GM12878 (cell line): ENCODE results near the gene IP6K3. TPM values are rescaled to one million over a fixed set of nuclear protein-coding genes. Genes with fewer than 3 reads are reported as not detected.

Experiments used
- ATAC-seq: fragments of 200-7000 bp; cut with Tn5 transposase; 3 replicates; pipeline ENCODE4 v1.9.1; 2020; ENCODE audit warnings: mild to moderate bottlenecking, moderate library complexity
- BruUV-seq: library from RNA; stranded (reverse); fragments of 400-500 nt; replicated peaks from 2 replicates; lab custom pipeline; 2021; lab: Mats Ljungman, UMichigan
- CTCF ChIA-PET: fragments of 300-600 bp; sonication (Branson Sonifier 250); formaldehyde crosslinking; extraction: SDS; loops from one replicate; lab custom pipeline; 2021; ENCODE audit warnings: inconsistent platforms; lab: Yijun Ruan, JAX
- POLR2A ChIA-PET: fragments of 350-600 bp; formaldehyde crosslinking; extraction: SDS; loops from one replicate; lab custom pipeline; 2021; ENCODE audit warnings: inconsistent platforms; lab: Charles Lee
- RAD21 ChIA-PET: fragments of 300-600 bp; sonication (Branson Sonifier 250); formaldehyde crosslinking; loops from one replicate; lab custom pipeline; 2023; ENCODE audit warnings: antibody characterized with exemption; ENCODE audit not compliant: unreplicated experiment; lab: Charles Lee
- SMC1A ChIA-PET: fragments of 300-600 bp; sonication (Branson Sonifier 250); formaldehyde crosslinking; loops from one replicate; lab custom pipeline; 2023; ENCODE audit not compliant: unreplicated experiment, uncharacterized antibody; lab: Charles Lee
- DNase-seq: peaks from one replicate; pipeline ENCODE4 v3.0.0-alpha.2; 2011; ENCODE audit warnings: low read depth, low spot score
- FAIRE-seq: peaks from 3 replicates; lab custom pipeline; 2011; peaks lifted over from hg19 to GRCh38; lab: Jason Lieb, UNC
- H2AFZ ChIP-seq: 2 replicates; pipeline ENCODE4 v1.6.0; 2011; ENCODE audit warnings: low read depth, low read length, control low read depth; ENCODE audit not compliant: control insufficient read depth
- H3K27ac ChIP-seq: 2 replicates; pipeline ENCODE4 v1.5.1; 2011; ENCODE audit warnings: control low read depth; ENCODE audit not compliant: control insufficient read depth, insufficient read depth
- H3K27me3 ChIP-seq, 2 experiments: replicated peaks in 1 of 2; 2 replicates each; pipeline versions ENCODE4 v1.6.0 to v1.6.1; 2011; ENCODE audit warnings: low read length in 1 of 2; ENCODE audit not compliant: control insufficient read depth in 2 of 2, insufficient read depth in 2 of 2
- H3K36me3 ChIP-seq, 2 experiments: 2 replicates each; pipeline ENCODE4 v1.5.1; 2011; ENCODE audit warnings: low read length in 1 of 2; ENCODE audit not compliant: control insufficient read depth in 2 of 2, insufficient read depth in 2 of 2
- H3K4me1 ChIP-seq: 2 replicates; pipeline ENCODE4 v1.6.1; 2011; ENCODE audit warnings: mild to moderate bottlenecking, low read length, moderate library complexity, mixed read lengths; ENCODE audit not compliant: control insufficient read depth, insufficient read depth
- H3K4me2 ChIP-seq: 2 replicates; pipeline ENCODE4 v1.6.0; 2011; ENCODE audit warnings: control low read depth; ENCODE audit not compliant: control insufficient read depth, insufficient read depth
- H3K4me3 ChIP-seq: fragments of 200-600 bp; sonication (generic); 2 replicates; pipeline ENCODE4 v1.5.1; 2016
- H3K79me2 ChIP-seq: 2 replicates; pipeline ENCODE4 v1.6.0; 2011; ENCODE audit warnings: low read length; ENCODE audit not compliant: control insufficient read depth, insufficient read depth
- H3K9ac ChIP-seq: 2 replicates; pipeline ENCODE4 v1.8.0; 2011; ENCODE audit warnings: low read length, control low read depth, mixed read lengths; ENCODE audit not compliant: control insufficient read depth, insufficient read depth
- H3K9me3 ChIP-seq: replicated peaks from 3 replicates; pipeline ENCODE4 v1.5.1; 2011; ENCODE audit warnings: mild to moderate bottlenecking, low read length; ENCODE audit not compliant: control insufficient read depth, insufficient read depth
- H4K20me1 ChIP-seq: 2 replicates; pipeline ENCODE4 v1.6.0; 2011; ENCODE audit not compliant: control insufficient read depth, insufficient read depth
- CHD2 ChIP-seq: IDR thresholded peaks from 2 replicates; pipeline ENCODE4 v1.6.1; 2011; ENCODE audit warnings: low read depth, low read length, improper control_type of control experiment, borderline replicate concordance
- CTCF ChIP-seq, 3 experiments: IDR thresholded peaks in 2 of 3; conservative IDR thresholded peaks in 1 of 3; 2 replicates each; pipeline ENCODE4 v1.5.1; 2011; ENCODE audit warnings: low read depth in 3 of 3, low read length in 3 of 3, mild to moderate bottlenecking in 3 of 3, control low read depth in 2 of 3, moderate library complexity in 2 of 3, inconsistent platforms in 1 of 3, mixed read lengths in 1 of 3; ENCODE audit not compliant: control insufficient read depth in 2 of 3, insufficient read depth in 1 of 3; ENCODE audit errors: extremely low read depth in 1 of 3
- FOXK2 ChIP-seq: fragments of 450-650 bp; IDR thresholded peaks from 2 replicates; pipeline ENCODE4 v1.6.1; 2017; ENCODE audit warnings: mild to moderate bottlenecking, moderate library complexity
- HDAC2 ChIP-seq: fragments of 200-600 bp; sonication (generic); IDR thresholded peaks from 2 replicates; pipeline ENCODE4 v1.6.1; 2017
- IKZF2 ChIP-seq, 2 experiments: fragments of 450-650 bp; IDR thresholded peaks; 2 replicates each; pipeline ENCODE4 v1.6.1; 2017; ENCODE audit warnings: mild to moderate bottlenecking in 2 of 2, moderate library complexity in 2 of 2
- NR2C2 ChIP-seq: IDR thresholded peaks from 2 replicates; pipeline ENCODE4 v1.6.1; 2011; ENCODE audit warnings: borderline replicate concordance, low read depth; ENCODE audit not compliant: control insufficient read depth, insufficient read length
- PAX8 ChIP-seq: fragments of 450-650 bp; IDR thresholded peaks from 2 replicates; pipeline ENCODE4 v1.6.1; 2017; ENCODE audit warnings: mild to moderate bottlenecking, moderate library complexity
- PKNOX1 ChIP-seq: fragments of 450-650 bp; IDR thresholded peaks from 2 replicates; pipeline ENCODE4 v1.6.1; 2016; ENCODE audit warnings: mild to moderate bottlenecking
- POLR2AphosphoS2 ChIP-seq: IDR thresholded peaks from 2 replicates; pipeline ENCODE4 v1.6.1; 2011; ENCODE audit warnings: low read depth, mild to moderate bottlenecking, low read length, improper control_type of control experiment, moderate library complexity
- RB1 ChIP-seq: fragments of 450-650 bp; formaldehyde crosslinking; IDR thresholded peaks from 2 replicates; pipeline ENCODE4 v1.6.1; 2017; ENCODE audit warnings: mild to moderate bottlenecking, borderline replicate concordance
- SMC3 ChIP-seq: IDR thresholded peaks from 2 replicates; pipeline ENCODE4 v1.6.1; 2011; ENCODE audit warnings: low read length, improper control_type of control experiment, borderline replicate concordance
- SRF ChIP-seq, 2 experiments: IDR thresholded peaks; 2 replicates each; pipeline ENCODE4 v1.6.1; 2011; ENCODE audit warnings: low read depth in 2 of 2, low read length in 2 of 2, mild to moderate bottlenecking in 1 of 2, moderate library complexity in 1 of 2
- YY1 ChIP-seq: IDR thresholded peaks from 2 replicates; pipeline ENCODE4 v1.6.1; 2011; ENCODE audit warnings: low read depth, mild to moderate bottlenecking, low read length
- ZBTB11 ChIP-seq: fragments of 450-650 bp; formaldehyde crosslinking; IDR thresholded peaks from 2 replicates; pipeline ENCODE4 v1.5.0; 2022; ENCODE audit warnings: mild to moderate bottlenecking, missing genetic modification characterization
- ZBTB33 ChIP-seq: fragments of 450-650 bp; IDR thresholded peaks from 2 replicates; pipeline ENCODE4 v1.6.1; 2017; ENCODE audit warnings: mild to moderate bottlenecking
- ZZZ3 ChIP-seq: IDR thresholded peaks from 2 replicates; pipeline ENCODE4 v1.6.1; 2011; ENCODE audit warnings: low read depth; ENCODE audit not compliant: control insufficient read depth, insufficient read length
- WGBS: methylation state at CpG from one replicate; pipeline ENCODE4 v1.1.6; 2016; ENCODE audit warnings: low lambda C conversion rate; ENCODE audit not compliant: insufficient replicate concordance, insufficient coverage; ENCODE audit errors: missing lambda C conversion rate; 5-methylcytosine and 5-hydroxymethylcytosine counted together
- in situ Hi-C: fragments of 300-500 bp; cut with MboI; formaldehyde crosslinking; loops from 9 replicates; pipeline ENCODE4 v1.14.3; 2018; ENCODE audit warnings: mixed read lengths
- intact Hi-C: fragments of 100-400 bp; cut with micrococcal nuclease; formaldehyde crosslinking; loops from one replicate; pipeline ENCODE4 v1.14.2; 2022; ENCODE audit not compliant: unreplicated experiment
- polyA plus RNA-seq, 11 experiments: library from polyadenylated mRNA; depleted of rRNA in 4 of 11; unstranded in 6 of 11; stranded (reverse) in 5 of 11; fragments of >200 nt; fragmentation: Nextera tagmentation in 4 of 11; fragmentation: Illumina TruSeq in 1 of 11; extraction: Ambion mirVana in 4 of 11; extraction: Trizol in 1 of 11; gene quantifications; 1 replicate in 1 of 11; 2 replicates in 10 of 11; pipeline versions ENCODE4 v1.2.1 to v1.2.3, GENCODE V29; 2011 to 2016; ENCODE audit warnings: inconsistent platforms in 2 of 11, missing spikeins in 2 of 11, low read depth in 1 of 11
- total RNA-seq, 4 experiments: library from RNA; depleted of rRNA in 3 of 4; stranded (reverse); fragments of >200 nt in 3 of 4; fragmentation: Illumina TruSeq in 1 of 4; extraction: Trizol in 1 of 4; gene quantifications; 2 replicates each; pipeline versions ENCODE4 v1.2.1 to v1.2.3, GENCODE V29; 2013 to 2021

The IP6K3 gene
- total and polyA plus RNA-seq, 10 of the 15 experiments (the other 5 are each of a cell fraction or from before 2014, with no cell fraction given), result 0.02 to 0.15 (median 0.09) TPM; not detected in 7

GRCh38 chr6:33768644-33769120 lies 22.0 kb upstream of the IP6K3 start:
- no peak overlapping the region for H3K4me2 ChIP-seq
- H3K79me2 ChIP-seq, result no peaks in the 10 kb centered on the region
- H3K27me3 ChIP-seq, result no peaks in the 10 kb centered on the region; a peak in 1 of 4 replicates
- ChIA-PET SMC1A (interaction anchor here (1.5 kb wide), 1 partner anchor 57 kb away, joined by 3 read pairs; the partner anchor contains the start of gene UQCC2), POLR2A (no interaction called here), CTCF (interaction anchor here (0.6 to 5.9 kb wide), 11 partner anchors 11 to 416 kb away, joined by 3 to 49 read pairs (median 4); partner anchors contain the start of gene UQCC2), RAD21 (interaction anchor here (4.6 kb wide), 1 partner anchor 259 kb away, joined by 25 read pairs; no protein-coding TSS in a partner anchor)
- ATAC-seq, result peak; percentile 91
- H3K36me3 ChIP-seq, result no peaks in the 10 kb centered on the region; a peak in 1 of 4 replicates
- WGBS, result under 1% methylated on average over 7 of the region's 7 CpGs
- DNase-seq, result no peak
- BruUV-seq, result no TSS peak
- H2AFZ ChIP-seq, result no peak overlapping the region
- no peaks in the 10 kb centered on the region for H4K20me1 ChIP-seq
- no peaks in the 10 kb centered on the region; the same call in 1 of the 2 replicates for H3K4me1 ChIP-seq
- FAIRE-seq, result peak; percentile 7
- no peak overlapping the region for H3K4me3 ChIP-seq
- in situ Hi-C loops, result loop anchor here (5.0 kb wide), 1 partner anchor 389 kb away; no protein-coding TSS in a partner anchor
- H3K9ac ChIP-seq, result no peak overlapping the region
- H3K9me3 ChIP-seq, result no peaks in the 10 kb centered on the region
- H3K27ac ChIP-seq, result no peak overlapping the region
- intact Hi-C loops, result no loop called here
- no peak for TF ChIP-seq FOXK2
- peak; percentile 56; the same call in 1 of the 2 replicates for TF ChIP-seq SMC3
- no peak for TF ChIP-seq ZBTB33
- TF ChIP-seq ZZZ3, result no peak
- no peak for TF ChIP-seq RB1
- TF ChIP-seq ZBTB11 (CRISPR knock-in tag), result no peak
- peak; percentile 61 to 94 (median 78) for TF ChIP-seq CTCF (IDR thresholded peaks at IDR 0.05 in 2 of 3, conservative IDR thresholded peaks at IDR 0.05 in 1 of 3; ENCODE audit: control insufficient read depth in 2 of 3, extremely low read depth in 1 of 3, insufficient read depth in 1 of 3, low read depth in 3 of 3, low read length in 3 of 3)
- TF ChIP-seq IKZF2 (IDR thresholded peaks at IDR 0.05), result no peak
- no peak for TF ChIP-seq CHD2
- TF ChIP-seq SRF (IDR thresholded peaks at IDR 0.05; ENCODE audit: low read depth in 2 of 2, low read length in 2 of 2), result no peak
- TF ChIP-seq PAX8, result no peak
- TF ChIP-seq HDAC2, result no peak
- TF ChIP-seq POLR2AphosphoS2, result no peak
- peak; percentile 10; the same call in 1 of the 2 replicates for TF ChIP-seq PKNOX1
- TF ChIP-seq YY1, result 0 out of 2 replicates have a peak, but pooled peaks have one; percentile 47
- no peak for TF ChIP-seq NR2C2
